ENCODE data around the gene KRT1.

Gene KRT1

GRCh38 chr12:52698651-52699340 is 18.6 kb upstream of the KRT1 start:
- FAIRE-seq = no peak

GRCh38 chr12:52697058-52697582 is 16.9 kb upstream of the KRT1 start:
- no peak for FAIRE-seq

- no peak for FAIRE-seq
Observed at GRCh38 chr12:52696588-52696987, 16.4 kb upstream of the KRT1 start.

GRCh38 chr12:52695039-52695438 is 14.8 kb upstream of the KRT1 start:
- FAIRE-seq = no peak

- FAIRE-seq = no peak
Observed at GRCh38 chr12:52694151-52694550, 13.9 kb upstream of the KRT1 start.

- no peak for FAIRE-seq
Observed at GRCh38 chr12:52693261-52693660, 13.1 kb upstream of the KRT1 start.

- no peak for FAIRE-seq
Observed at GRCh38 chr12:52692254-52692653, 12.0 kb upstream of the KRT1 start.

GRCh38 chr12:52691841-52692150 is 11.6 kb upstream of the KRT1 start:
- no peak for FAIRE-seq

- FAIRE-seq = no peak
Observed at GRCh38 chr12:52691076-52691840, 11.1 kb upstream of the KRT1 start.

- no peak for FAIRE-seq
Observed at GRCh38 chr12:52690351-52691075, 10.3 kb upstream of the KRT1 start.

GRCh38 chr12:52689936-52690335 is 9.7 kb upstream of the KRT1 start:
- no peak for FAIRE-seq

- FAIRE-seq = no peak
Observed at GRCh38 chr12:52689239-52689638, 9.0 kb upstream of the KRT1 start.

GRCh38 chr12:52688481-52688880 is 8.3 kb upstream of the KRT1 start:
- FAIRE-seq = no peak

- no peak for FAIRE-seq
Observed at GRCh38 chr12:52687497-52688385, 7.5 kb upstream of the KRT1 start.

GRCh38 chr12:52686756-52687487 is 6.7 kb upstream of the KRT1 start:
- no peak for FAIRE-seq

GRCh38 chr12:52686063-52686462 is 5.9 kb upstream of the KRT1 start:
- no peak for FAIRE-seq

GRCh38 chr12:52685406-52685890 is 5.2 kb upstream of the KRT1 start:
- FAIRE-seq = no peak

- no peak for FAIRE-seq
Observed at GRCh38 chr12:52684431-52684830, 4.2 kb upstream of the KRT1 start.

GRCh38 chr12:52683575-52684300 is 3.5 kb upstream of the KRT1 start:
- FAIRE-seq = no peak

GRCh38 chr12:52682938-52683574 is 2.8 kb upstream of the KRT1 start:
- FAIRE-seq = no peak

GRCh38 chr12:52682381-52682660 is 2.1 kb upstream of the KRT1 start:
- FAIRE-seq = no peak
